NCI-H2196 treated with DMSO at 0.1 percent for 48 hours (cell line): ENCODE measurements around the gene ATP9B.

Experiments
- DNase-seq: peaks from one replicate; lab custom pipeline; 2025; ENCODE audit not compliant: unreplicated experiment; lab: John Stamatoyannopoulos, UW

ATP9B gene

DNA sequence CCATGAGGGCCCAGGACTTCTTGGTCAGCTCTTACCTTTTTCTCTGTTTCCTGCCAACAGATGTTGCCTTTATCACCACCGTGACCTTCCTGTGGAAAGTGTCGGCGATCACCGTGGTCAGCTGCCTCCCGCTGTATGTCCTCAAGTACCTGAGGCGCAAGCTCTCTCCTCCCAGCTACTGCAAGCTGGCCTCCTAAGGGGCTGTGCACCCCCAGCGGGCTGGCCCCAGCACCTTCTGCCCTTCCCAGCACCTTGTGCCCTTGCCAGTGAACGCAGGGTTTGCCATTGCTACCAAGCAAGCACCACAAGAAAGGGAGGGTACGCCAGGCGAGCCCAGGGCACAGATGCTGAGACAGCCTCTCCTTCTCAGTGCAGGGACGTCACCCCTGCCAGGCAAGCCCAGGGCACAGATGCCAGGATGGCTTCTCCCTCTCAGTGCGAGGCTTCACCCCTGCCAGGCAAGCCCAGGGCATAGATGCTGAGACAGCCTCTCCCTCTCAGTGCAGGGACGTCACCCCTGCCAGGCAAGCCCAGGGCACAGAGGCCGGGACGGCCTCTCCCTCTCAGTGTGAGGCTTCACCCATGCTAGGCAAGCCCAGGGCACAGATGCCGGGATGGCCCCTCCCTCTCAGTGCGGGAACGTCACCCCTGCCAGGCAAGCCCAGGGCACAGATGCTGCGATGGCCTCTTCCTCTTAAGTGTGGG lies 308.1 kb downstream of the ATP9B start:
- no peak for DNase-seq

DNA sequence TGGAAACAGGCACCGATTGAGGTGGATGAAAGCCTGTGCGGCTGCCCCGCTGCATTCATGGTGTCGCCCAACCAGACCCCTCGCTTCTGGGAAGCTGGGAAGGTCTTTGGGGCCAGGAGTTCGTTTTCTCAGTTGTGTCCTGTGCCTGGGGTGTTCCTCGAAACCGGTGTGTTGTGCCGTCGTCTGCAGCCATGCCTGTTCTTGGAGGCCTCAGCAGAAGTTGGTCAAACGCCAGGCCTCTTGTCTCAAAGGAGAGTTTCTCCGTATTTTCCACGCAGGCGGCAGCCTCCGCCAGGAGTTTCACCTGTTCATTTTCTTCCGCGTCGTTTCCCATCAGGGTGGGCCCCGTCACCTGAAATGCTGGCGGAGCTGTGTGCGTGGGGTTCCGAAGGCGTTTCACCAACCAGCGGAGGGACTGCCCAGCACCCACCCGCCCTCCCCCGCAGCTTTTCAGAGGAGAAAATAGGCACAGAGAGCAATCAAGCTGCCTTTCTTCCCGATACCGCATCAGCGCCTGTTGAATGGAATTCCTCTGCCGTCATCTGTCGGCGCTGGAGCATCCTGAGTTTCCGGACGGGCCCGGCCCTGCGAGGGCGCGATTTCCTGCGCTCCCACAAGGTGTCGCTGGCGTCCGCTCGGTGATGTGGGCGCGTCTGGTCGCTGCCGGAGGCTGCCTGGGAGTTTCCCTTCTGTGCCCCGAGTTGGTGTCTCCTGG lies 309.5 kb downstream of the ATP9B start:
- DNase-seq, result peak; percentile 22

DNA sequence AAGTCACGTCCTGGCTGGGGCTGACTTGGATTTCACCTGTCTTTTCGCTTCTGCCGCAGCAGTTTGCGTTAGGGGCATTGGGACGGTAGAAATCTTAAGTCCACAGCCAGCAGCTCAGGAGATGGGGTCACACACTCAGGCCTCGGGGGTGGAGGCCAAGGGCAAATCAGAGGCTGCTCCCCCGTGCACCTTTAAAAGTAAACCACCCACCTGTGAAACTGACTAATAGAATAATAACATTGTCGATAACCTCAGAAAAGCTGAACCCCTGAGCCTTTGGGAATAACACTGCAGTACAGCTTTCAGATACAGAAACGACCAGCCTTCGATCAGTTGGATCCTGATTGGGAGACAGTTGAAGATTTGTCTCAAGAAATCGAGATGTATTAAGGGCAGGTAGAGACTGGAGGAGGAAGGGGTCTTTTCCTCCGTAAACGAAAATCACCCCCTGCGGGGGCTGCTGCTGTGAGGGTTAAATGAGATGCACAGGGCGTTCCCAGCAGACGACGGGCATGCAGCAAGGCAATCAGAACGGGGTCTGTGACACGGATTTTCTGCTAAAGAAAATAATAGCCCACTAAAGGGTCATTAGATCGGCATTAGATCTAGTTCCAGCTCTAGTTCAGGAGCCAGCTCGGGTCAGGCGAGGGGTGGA lies 310.2 kb downstream of the ATP9B start:
- DNase-seq, result no peak

DNA sequence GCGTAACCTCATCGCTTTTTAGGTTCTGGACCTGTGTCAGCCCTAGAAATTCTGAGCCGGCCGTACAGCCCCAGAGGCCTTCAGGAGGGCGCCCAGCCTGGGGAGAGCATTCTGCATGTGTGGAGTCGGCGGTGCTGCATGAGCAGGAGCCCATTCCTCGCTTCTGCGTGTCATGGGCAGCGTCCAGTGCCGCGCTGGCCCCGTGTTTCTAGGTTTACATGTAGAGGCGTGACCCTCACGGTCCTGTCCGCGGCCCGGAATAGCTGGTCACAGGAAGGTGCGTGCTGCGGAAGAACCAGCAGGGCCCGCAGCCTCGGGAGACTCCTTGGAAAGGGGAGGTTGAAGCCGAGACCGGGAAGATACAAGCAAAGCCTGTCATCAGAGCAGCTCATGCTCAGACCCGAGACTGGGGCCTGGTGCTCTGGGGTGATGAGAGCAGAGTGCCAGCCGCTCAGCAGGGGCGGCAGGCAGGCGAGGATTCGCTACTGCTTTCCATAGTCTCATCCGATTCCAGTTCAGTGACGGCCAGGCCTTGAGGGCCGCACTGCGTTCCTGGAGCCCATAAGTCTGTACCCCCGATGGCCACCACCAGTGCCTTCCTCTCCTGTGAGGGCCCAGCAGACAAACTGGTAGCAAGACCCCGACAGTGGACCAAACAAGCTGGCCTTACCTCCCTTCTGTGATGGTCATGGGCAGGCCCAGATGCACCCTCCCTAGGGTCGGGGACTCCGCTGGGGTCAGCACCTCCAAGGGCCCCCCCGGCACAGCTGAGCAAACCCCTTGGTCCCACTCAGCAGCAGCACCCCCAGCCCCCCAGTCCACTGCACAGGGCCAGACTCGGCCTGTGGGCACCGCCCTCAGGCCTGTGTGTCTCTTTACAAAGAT lies 311.0 kb downstream of the ATP9B start:
- no peak for DNase-seq

DNA sequence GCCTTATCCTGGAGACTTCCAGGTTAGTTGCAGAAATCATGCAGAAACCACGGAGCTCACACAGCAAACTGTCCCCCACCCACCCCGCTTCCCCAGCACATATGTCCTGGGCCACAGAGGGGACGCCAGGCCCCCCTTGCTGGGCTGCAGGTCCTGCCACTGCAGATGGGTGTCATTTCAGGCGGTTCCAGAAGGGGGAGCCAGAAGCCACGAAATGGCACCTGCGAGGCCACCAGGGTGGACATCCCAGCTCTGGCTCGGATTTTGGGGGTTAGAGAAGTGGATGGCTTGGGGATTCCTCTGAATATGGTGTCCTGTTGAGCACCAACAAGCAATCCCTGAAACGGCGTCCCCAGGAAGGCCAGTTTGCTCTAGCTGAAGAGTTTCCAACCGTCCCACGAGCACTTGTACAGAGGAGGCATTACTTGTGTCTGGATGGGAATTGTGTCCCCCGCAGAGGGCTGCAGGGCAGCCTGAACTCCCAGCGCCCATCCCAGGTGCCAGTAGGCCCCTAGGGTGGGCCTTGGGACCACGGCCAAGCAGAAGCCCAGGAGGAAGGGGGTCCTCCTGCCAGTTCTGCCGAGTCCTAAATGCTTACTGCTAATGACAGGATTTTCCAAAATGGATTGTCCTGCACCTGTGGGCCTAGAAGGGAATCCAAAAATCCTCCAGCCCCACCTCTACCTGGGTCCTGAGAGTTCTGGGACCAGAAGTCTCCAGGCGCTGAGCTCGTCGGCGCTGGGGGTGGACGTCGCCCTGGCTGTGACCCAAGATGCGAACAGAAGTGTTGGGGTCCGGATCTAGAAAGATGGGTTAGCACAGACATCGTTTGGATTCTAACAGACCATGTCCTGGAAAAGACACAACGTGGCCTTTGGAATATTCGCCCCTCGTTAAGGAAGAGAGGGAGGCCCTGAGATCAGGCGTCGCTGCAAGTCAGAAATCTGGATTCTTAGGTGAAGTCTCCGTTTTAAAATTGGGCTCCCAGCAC lies 311.9 kb downstream of the ATP9B start:
- no peak for DNase-seq

DNA sequence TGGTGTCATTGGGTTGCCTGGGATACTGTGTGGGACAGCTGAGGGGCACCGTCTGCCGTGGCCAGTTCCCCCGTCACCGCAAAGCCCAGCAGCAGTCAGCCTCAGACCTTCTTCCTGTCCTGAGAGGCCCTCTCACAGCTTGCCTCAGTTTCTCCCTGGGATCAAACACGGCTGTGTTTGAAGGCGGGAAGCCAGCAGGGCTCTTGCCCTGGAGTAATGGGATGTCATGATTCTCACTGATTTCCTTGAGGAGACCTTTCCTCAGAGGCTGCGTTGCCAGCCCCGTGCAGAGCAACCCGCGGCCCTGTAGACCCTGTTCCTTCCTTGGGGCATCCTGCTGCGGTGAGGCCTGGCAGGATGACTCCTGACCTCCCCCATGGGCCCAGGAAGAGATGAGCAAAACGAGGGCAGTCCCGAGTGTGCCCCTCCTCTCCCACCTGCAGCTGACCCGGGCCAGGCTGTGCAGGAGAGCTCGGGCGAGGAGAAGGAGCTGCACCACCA lies 312.7 kb downstream of the ATP9B start:
- no peak for DNase-seq

DNA sequence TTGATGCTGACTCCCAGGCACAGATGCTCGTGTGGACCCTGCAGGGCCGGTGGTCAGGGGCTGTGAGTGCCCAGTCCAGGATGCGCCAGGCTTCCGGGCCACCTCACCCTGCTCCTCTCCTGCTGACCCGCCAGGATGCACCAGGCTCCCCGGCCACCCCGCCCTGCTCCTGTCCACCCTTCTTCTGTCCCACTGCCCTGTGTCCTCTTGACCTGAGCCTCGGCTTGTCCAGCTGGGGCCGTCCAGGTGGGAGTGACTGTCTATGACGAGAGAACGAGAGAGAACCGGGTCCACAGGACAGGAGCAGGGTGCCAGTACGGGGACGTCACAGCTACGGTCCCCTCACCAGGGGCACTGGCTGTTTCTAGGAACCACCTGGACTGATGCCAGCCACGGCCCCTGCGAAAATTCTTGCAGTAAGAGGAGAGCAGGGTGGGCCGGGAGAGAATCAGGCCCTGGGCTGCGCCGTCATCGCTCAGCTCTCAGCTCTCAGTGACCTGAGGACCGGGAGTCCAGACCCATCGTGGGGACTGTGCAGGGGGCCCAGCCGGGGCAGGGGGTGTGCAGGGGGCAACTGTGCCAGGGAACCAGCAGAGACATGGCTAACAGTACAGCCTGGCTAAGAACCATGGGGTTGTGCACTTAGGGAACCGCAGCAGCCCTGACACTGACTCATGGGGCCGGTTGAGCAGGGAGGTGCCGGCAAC lies 313.6 kb downstream of the ATP9B start:
- no peak for DNase-seq

DNA sequence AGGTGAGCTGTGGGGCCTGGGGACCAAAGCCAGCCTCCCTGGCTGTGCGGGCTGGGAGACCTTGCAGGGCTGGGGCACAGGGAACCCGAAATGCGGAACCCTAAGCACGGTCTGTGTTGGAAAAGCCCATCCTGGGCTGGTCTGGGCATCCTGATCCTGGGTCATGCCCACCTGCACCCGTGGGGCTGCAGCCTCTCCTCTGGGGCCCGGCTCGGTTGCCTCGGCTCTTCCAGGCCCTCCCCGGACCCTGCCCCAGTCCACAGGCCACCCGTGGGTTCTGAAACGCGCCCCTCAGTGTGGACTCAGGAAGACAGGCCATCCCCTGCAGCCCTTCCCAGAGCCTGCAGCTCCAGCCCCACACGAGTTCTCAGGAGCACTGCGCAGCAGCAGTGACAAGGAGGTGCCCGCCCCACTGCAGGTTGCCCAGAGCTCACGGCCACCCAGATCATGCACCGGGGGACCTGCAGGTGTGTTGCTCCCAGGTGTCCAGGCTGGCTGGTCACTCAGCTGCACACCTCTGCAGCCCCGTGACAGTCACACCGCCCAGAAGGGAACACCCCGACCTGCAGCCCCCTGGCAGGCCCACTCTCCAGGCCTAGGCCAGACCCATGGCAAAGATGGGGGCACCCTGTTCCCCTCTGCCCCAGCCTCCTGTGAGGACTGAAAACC lies 314.3 kb downstream of the ATP9B start:
- no peak for DNase-seq

DNA sequence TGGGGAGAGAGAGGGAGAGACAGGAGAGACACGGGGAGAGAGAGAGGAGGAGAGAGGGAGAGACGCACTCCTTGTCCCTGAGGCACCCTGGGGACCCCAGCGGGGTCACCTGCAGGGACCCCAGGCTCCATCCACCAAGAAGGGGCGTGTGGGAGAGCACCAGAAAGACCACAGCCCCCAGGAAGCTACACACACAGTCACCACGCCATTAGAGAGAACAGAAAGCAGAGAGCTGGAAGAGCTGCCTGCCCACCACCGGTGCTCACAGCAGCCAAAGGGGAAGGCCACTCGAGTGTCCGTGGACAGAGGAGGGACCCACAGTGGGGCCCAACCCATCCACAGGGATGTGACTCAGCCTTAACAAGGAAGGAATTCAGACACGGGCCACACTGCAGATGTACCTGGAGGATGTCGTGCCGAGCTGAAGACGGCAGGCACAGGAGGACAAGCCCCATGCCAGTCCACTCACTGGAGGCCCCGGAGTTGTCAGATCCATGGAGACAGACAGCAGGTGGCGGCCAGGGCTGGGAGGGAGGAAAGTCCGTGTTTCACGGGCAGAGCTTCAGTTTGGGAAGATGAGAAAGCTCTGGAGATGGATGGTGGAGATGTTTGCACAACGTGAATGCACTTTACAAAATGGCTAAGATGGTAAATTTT lies 315.1 kb downstream of the ATP9B start:
- DNase-seq, result no peak

DNA sequence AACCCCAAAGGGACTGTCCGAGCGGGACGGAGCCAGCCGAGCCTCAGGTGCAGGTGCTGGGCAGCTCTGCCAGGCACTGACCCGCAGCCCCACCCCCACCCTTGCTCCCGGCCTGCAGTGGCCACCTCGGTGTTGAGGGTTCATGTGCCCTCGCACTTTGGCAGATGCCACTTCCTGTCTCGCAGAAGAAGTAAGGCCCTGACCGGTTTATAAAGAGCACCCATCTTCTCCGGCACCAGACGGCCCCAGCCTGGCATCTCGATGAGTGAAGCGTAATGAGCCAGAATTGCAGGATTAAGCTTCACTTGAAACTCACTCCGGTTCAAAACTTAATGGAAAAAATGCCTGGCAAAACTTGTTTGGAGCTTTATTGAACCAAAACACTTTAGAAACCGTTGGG lies 315.6 kb downstream of the ATP9B start:
- DNase-seq, result no peak

DNA sequence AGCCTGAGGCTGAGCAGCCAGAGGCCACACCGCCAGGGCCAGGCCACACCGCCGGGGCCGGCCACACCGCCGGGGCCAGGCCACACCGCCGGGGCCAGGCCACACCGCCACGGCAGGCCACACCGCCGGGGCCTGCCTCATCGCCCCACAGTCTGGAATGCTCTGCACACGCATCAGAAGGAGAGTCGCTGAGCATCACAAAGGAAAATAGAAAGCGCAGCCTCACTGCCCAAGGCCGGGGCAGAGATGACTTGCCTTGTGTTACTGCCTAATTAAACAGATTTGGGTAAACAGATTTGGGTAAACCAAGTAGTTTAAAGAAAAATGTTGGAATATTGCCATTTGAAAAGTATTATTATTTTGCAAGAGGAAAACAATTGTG lies 316.1 kb downstream of the ATP9B start:
- no peak for DNase-seq

DNA sequence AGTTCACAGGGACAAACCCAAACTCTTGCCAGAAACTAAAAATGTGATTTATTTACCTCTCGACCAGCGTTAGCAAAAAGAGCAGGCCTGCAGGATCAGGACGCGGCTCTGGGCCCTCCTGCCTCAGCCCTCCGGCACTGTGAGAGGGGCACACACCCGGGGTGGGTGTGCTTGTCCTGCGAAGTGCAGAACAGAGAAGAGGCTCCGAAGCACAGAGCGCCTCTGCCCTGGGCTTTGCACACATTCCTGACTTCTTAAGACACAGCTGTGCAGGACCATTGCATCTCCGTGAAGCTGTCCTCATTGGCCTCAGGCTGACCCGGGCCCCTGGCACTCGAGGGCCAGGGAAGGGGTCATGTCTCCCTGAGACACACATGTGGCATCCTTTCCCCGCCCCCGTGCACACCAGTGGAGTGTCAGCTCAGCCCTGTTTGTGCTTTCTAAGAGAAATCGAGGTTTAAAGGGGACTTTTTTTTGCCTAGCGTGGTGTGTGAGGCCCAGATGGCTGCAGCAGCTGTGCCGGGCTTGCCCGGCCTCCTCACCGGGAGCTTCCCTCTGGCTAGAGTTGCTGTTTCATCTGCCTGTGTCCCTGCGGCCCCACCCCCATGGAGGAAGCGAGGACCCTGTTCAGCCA lies 316.6 kb downstream of the ATP9B start:
- DNase-seq, result no peak

DNA sequence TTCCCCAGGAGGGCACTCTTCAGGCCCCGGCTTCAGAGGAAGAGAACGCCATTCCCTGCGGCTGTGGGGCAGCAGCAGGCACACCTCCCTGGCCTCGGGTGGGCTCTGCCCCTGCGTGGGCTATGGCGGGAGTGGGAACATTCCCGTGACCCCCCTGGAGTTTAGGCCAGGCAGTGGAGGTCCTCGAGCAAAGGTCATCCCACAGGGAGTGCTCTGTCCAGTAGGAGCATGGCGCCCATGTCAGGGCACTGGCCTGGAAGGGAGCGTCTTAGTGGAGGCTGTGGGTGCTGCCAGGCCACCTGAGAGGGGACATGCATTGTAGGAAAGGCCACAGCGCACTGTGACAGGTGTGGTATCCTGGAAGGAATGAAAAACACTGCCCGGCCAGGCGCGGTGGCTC lies 317.4 kb downstream of the ATP9B start:
- no peak for DNase-seq

DNA sequence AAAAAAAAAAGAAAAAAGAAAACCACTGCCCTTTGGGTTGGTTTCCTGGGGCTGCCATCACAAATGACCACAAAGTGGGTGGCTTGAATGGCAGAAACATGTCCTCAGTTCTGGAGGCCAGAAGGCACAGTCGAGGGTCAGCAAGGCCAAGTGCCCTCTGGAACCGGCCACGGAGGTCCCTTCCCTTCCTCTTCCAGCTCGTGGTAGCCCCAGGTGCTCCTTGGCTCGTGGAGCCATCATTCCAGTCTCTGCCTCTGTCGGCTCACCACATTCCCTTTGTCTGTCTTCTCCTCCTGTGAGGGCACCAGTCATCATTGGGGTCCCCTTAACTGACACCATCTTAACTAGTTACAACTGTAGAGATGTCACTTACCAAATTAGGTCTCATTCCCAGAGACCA lies 318.0 kb downstream of the ATP9B start:
- no peak for DNase-seq

DNA sequence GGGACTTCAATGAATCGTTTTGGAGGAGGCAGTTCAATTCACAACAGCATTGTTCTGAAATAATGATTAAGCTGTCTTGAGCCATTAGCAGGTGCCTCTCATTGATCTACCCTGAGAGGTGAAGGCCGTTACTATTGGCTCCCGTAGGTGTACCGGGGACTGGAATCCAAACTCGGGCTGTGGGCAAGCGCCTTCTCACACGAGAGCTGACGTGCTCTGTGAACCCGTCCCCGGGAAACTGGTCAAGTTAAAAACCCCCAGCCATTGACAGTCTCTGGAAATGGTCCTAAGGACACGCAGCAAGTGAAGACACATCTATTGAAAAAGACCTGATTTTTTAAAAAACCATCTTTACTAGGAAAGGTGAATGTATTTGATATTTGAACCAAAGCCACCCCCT lies 318.4 kb downstream of the ATP9B start:
- no peak for DNase-seq

DNA sequence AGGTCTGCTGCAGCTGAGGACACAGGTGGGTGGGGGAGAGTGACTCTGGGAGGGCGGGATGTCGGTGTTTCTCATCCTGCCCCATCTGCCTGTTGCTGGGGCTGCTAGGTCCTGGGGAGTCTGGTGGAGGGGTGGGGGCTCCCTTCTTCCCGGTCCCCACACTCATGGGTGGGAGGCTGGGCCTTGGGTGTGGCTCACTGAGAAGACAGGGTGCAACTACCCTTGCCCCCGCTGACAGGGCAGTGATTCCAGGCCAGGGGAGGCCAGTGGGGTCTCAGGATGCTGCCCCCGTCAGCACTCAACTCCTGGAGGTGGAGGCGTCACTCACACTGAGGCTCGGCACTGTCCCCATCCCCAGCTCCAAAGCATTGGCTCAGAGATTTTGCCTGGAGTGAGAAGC lies 318.8 kb downstream of the ATP9B start:
- DNase-seq, result no peak

DNA sequence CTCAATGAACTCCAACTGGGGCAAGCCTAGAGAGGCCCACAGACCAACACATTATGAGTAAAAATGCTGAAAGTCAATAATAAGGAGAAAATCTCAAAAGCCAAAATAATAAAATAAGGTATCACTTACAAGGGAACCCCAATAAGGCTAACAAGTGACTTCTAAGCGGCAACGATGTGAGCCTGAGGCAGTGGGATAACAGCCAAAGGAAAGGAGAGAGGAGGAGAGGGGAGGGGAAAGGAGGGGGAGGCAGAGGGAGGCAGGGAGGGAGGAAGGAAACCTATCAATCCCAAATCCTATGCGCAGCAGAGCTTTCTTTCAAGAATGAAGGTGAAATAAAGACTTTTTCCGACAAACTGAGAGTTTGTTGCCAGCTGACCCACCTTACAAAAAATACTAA lies 320.5 kb downstream of the ATP9B start:
- no peak for DNase-seq

DNA sequence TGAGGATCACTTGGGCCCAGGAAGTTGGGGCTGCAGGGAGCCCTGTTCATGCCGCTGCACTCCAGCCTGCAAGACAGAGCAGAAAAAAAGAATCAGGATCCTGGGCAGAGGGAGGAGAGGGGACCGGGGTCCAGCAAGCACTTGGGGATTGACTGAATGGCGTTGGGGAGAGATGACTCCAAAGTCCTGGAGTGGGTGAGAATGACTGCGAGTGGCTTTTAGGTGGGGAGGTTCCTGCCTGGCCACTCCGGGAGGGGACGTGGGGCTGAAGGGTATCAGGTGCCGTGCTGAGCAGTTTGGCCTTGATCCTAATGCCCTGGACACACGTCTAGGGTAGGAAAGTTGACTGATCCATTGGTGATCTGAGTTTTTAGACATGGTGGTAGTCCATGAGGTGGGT lies 323.0 kb downstream of the ATP9B start:
- DNase-seq, result no peak
